GM12878 (cell line): ENCODE data around the gene FBXL7. TPM values are rescaled to one million over a fixed set of nuclear protein-coding genes. Genes with fewer than 3 reads are reported as not detected.

Experiments used
- ATAC-seq: fragments of 200-7000 bp; cut with Tn5 transposase; 3 replicates; pipeline ENCODE4 v1.9.1; 2020; ENCODE audit warnings: mild to moderate bottlenecking, moderate library complexity
- BruUV-seq: library from RNA; stranded (reverse); fragments of 400-500 nt; replicated peaks from 2 replicates; lab custom pipeline; 2021; lab: Mats Ljungman, UMichigan
- CTCF ChIA-PET: fragments of 300-600 bp; sonication (Branson Sonifier 250); formaldehyde crosslinking; extraction: SDS; loops from one replicate; lab custom pipeline; 2021; ENCODE audit warnings: inconsistent platforms; lab: Yijun Ruan, JAX
- POLR2A ChIA-PET: fragments of 350-600 bp; formaldehyde crosslinking; extraction: SDS; loops from one replicate; lab custom pipeline; 2021; ENCODE audit warnings: inconsistent platforms; lab: Charles Lee
- RAD21 ChIA-PET: fragments of 300-600 bp; sonication (Branson Sonifier 250); formaldehyde crosslinking; loops from one replicate; lab custom pipeline; 2023; ENCODE audit warnings: antibody characterized with exemption; ENCODE audit not compliant: unreplicated experiment; lab: Charles Lee
- SMC1A ChIA-PET: fragments of 300-600 bp; sonication (Branson Sonifier 250); formaldehyde crosslinking; loops from one replicate; lab custom pipeline; 2023; ENCODE audit not compliant: unreplicated experiment, uncharacterized antibody; lab: Charles Lee
- DNase-seq: peaks from one replicate; pipeline ENCODE4 v3.0.0-alpha.2; 2011; ENCODE audit warnings: low read depth, low spot score
- FAIRE-seq: peaks from 3 replicates; lab custom pipeline; 2011; peaks lifted over from hg19 to GRCh38; lab: Jason Lieb, UNC
- H2AFZ ChIP-seq: 2 replicates; pipeline ENCODE4 v1.6.0; 2011; ENCODE audit warnings: low read depth, low read length, control low read depth; ENCODE audit not compliant: control insufficient read depth
- H3K27ac ChIP-seq: 2 replicates; pipeline ENCODE4 v1.5.1; 2011; ENCODE audit warnings: control low read depth; ENCODE audit not compliant: control insufficient read depth, insufficient read depth
- H3K27me3 ChIP-seq, 2 experiments: replicated peaks in 1 of 2; 2 replicates each; pipeline versions ENCODE4 v1.6.0 to v1.6.1; 2011; ENCODE audit warnings: low read length in 1 of 2; ENCODE audit not compliant: control insufficient read depth in 2 of 2, insufficient read depth in 2 of 2
- H3K36me3 ChIP-seq, 2 experiments: 2 replicates each; pipeline ENCODE4 v1.5.1; 2011; ENCODE audit warnings: low read length in 1 of 2; ENCODE audit not compliant: control insufficient read depth in 2 of 2, insufficient read depth in 2 of 2
- H3K4me1 ChIP-seq: 2 replicates; pipeline ENCODE4 v1.6.1; 2011; ENCODE audit warnings: mild to moderate bottlenecking, low read length, moderate library complexity, mixed read lengths; ENCODE audit not compliant: control insufficient read depth, insufficient read depth
- H3K4me2 ChIP-seq: 2 replicates; pipeline ENCODE4 v1.6.0; 2011; ENCODE audit warnings: control low read depth; ENCODE audit not compliant: control insufficient read depth, insufficient read depth
- H3K4me3 ChIP-seq: fragments of 200-600 bp; sonication (generic); 2 replicates; pipeline ENCODE4 v1.5.1; 2016
- H3K79me2 ChIP-seq: 2 replicates; pipeline ENCODE4 v1.6.0; 2011; ENCODE audit warnings: low read length; ENCODE audit not compliant: control insufficient read depth, insufficient read depth
- H3K9ac ChIP-seq: 2 replicates; pipeline ENCODE4 v1.8.0; 2011; ENCODE audit warnings: low read length, control low read depth, mixed read lengths; ENCODE audit not compliant: control insufficient read depth, insufficient read depth
- H3K9me3 ChIP-seq: replicated peaks from 3 replicates; pipeline ENCODE4 v1.5.1; 2011; ENCODE audit warnings: mild to moderate bottlenecking, low read length; ENCODE audit not compliant: control insufficient read depth, insufficient read depth
- H4K20me1 ChIP-seq: 2 replicates; pipeline ENCODE4 v1.6.0; 2011; ENCODE audit not compliant: control insufficient read depth, insufficient read depth
- ATF7 ChIP-seq: fragments of 450-650 bp; IDR thresholded peaks from 2 replicates; pipeline ENCODE4 v1.6.1; 2016; ENCODE audit warnings: low read depth, mild to moderate bottlenecking
- EGR1 ChIP-seq, 2 experiments: IDR thresholded peaks; 1 replicate in 1 of 2; 2 replicates in 1 of 2; pipeline ENCODE4 v1.6.1; 2011 to 2012; ENCODE audit warnings: low read depth in 2 of 2, low read length in 2 of 2, borderline replicate concordance in 1 of 2, mild to moderate bottlenecking in 1 of 2, moderate library complexity in 1 of 2
- HDAC2 ChIP-seq: fragments of 200-600 bp; sonication (generic); IDR thresholded peaks from 2 replicates; pipeline ENCODE4 v1.6.1; 2017
- KAT2A ChIP-seq: conservative IDR thresholded peaks from 2 replicates; pipeline ENCODE4 v1.6.1; 2011; ENCODE audit warnings: low read depth, low read length; ENCODE audit not compliant: control insufficient read depth
- MYB ChIP-seq: fragments of 150-350 bp; IDR thresholded peaks from 2 replicates; pipeline ENCODE4 v1.6.1; 2014; ENCODE audit warnings: mild to moderate bottlenecking, low read depth, low read length, borderline replicate concordance
- YBX1 ChIP-seq: fragments of 450-650 bp; IDR thresholded peaks from 2 replicates; pipeline ENCODE4 v1.6.1; 2016; ENCODE audit warnings: antibody characterized with exemption
- ZBTB4 ChIP-seq: fragments of 450-650 bp; formaldehyde crosslinking; IDR thresholded peaks from 2 replicates; pipeline ENCODE4 v1.4.0; 2022; ENCODE audit warnings: mild to moderate bottlenecking, moderate library complexity
- WGBS: methylation state at CpG from one replicate; pipeline ENCODE4 v1.1.6; 2016; ENCODE audit warnings: low lambda C conversion rate; ENCODE audit not compliant: insufficient replicate concordance, insufficient coverage; ENCODE audit errors: missing lambda C conversion rate; 5-methylcytosine and 5-hydroxymethylcytosine counted together
- in situ Hi-C: fragments of 300-500 bp; cut with MboI; formaldehyde crosslinking; loops from 9 replicates; pipeline ENCODE4 v1.14.3; 2018; ENCODE audit warnings: mixed read lengths
- intact Hi-C: fragments of 100-400 bp; cut with micrococcal nuclease; formaldehyde crosslinking; loops from one replicate; pipeline ENCODE4 v1.14.2; 2022; ENCODE audit not compliant: unreplicated experiment
- polyA plus RNA-seq, 11 experiments: library from polyadenylated mRNA; depleted of rRNA in 4 of 11; unstranded in 6 of 11; stranded (reverse) in 5 of 11; fragments of >200 nt; fragmentation: Nextera tagmentation in 4 of 11; fragmentation: Illumina TruSeq in 1 of 11; extraction: Ambion mirVana in 4 of 11; extraction: Trizol in 1 of 11; gene quantifications; 1 replicate in 1 of 11; 2 replicates in 10 of 11; pipeline versions ENCODE4 v1.2.1 to v1.2.3, GENCODE V29; 2011 to 2016; ENCODE audit warnings: inconsistent platforms in 2 of 11, missing spikeins in 2 of 11, low read depth in 1 of 11
- total RNA-seq, 4 experiments: library from RNA; depleted of rRNA in 3 of 4; stranded (reverse); fragments of >200 nt in 3 of 4; fragmentation: Illumina TruSeq in 1 of 4; extraction: Trizol in 1 of 4; gene quantifications; 2 replicates each; pipeline versions ENCODE4 v1.2.1 to v1.2.3, GENCODE V29; 2013 to 2021
- TF ChIP-seq, protein P1 (sequence below): fragments of 450-650 bp; IDR thresholded peaks from 2 replicates; pipeline ENCODE4 v1.6.1; 2017; ENCODE audit warnings: mild to moderate bottlenecking, moderate library complexity

FBXL7 gene
- total and polyA plus RNA-seq, 10 of the 15 experiments (the other 5 are each of a cell fraction or from before 2014, with no cell fraction given): 0.03 to 0.44 (median 0.16) TPM

GRCh38 chr5:15606197-15606596 is 106.2 kb downstream of the FBXL7 start (continued):
- TF ChIP-seq KAT2A (no peak), HDAC2 (no peak)

DNA sequence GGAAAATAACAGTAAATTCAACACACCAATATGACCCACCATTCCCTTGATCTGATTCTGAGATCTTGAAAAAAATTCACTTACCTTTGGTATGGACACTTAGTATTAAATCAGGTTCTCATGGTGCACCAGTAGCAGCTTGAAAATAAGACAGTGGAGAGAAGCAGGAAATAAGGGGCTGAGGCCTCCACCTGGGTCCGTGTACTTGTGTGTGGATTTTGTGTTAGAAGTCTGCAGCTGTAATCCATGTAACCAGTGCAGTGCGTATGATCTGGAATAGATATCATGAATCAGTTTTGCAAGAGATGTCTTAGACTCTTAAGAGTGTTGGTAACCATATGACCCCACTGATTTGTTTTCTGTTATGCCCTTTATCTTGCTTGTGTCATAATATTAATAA is 107.1 kb downstream of the FBXL7 start:
- in situ Hi-C loops: no loop called here

More for the DNA sequence above, 107.1 kb downstream of the FBXL7 start:
- SMC1A ChIA-PET: no interaction called here
- FAIRE-seq: no peak
- 43% methylated on average over 2 of the region's 2 CpGs for WGBS
- H3K36me3 ChIP-seq: no peaks in the 10 kb centered on the region
- POLR2A ChIA-PET: no interaction called here
- CTCF ChIA-PET: no interaction called here
- H3K27me3 ChIP-seq: no peaks in the 10 kb centered on the region
- TF ChIP-seq ZBTB4 (CRISPR knock-in tag) (no peak), EGR1 (IDR thresholded peaks at IDR 0.05; ENCODE audit: borderline replicate concordance in 1 of 2, low read depth in 2 of 2, low read length in 2 of 2) (no peak), MYB (no peak), ATF7 (no peak), YBX1 (no peak)
- TF ChIP-seq, protein P1, sequence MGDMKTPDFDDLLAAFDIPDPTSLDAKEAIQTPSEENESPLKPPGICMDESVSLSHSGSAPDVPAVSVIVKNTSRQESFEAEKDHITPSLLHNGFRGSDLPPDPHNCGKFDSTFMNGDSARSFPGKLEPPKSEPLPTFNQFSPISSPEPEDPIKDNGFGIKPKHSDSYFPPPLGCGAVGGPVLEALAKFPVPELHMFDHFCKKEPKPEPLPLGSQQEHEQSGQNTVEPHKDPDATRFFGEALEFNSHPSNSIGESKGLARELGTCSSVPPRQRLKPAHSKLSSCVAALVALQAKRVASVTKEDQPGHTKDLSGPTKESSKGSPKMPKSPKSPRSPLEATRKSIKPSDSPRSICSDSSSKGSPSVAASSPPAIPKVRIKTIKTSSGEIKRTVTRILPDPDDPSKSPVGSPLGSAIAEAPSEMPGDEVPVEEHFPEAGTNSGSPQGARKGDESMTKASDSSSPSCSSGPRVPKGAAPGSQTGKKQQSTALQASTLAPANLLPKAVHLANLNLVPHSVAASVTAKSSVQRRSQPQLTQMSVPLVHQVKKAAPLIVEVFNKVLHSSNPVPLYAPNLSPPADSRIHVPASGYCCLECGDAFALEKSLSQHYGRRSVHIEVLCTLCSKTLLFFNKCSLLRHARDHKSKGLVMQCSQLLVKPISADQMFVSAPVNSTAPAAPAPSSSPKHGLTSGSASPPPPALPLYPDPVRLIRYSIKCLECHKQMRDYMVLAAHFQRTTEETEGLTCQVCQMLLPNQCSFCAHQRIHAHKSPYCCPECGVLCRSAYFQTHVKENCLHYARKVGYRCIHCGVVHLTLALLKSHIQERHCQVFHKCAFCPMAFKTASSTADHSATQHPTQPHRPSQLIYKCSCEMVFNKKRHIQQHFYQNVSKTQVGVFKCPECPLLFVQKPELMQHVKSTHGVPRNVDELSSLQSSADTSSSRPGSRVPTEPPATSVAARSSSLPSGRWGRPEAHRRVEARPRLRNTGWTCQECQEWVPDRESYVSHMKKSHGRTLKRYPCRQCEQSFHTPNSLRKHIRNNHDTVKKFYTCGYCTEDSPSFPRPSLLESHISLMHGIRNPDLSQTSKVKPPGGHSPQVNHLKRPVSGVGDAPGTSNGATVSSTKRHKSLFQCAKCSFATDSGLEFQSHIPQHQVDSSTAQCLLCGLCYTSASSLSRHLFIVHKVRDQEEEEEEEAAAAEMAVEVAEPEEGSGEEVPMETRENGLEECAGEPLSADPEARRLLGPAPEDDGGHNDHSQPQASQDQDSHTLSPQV: no peak
- no peak overlapping the region for H3K27ac ChIP-seq
- intact Hi-C loops: no loop called here
- H4K20me1 ChIP-seq: no peaks in the 10 kb centered on the region
- DNase-seq: no peak
- no peak for ATAC-seq
- RAD21 ChIA-PET: no interaction called here
- H3K79me2 ChIP-seq: no peaks in the 10 kb centered on the region
- no peaks in the 10 kb centered on the region for H3K9me3 ChIP-seq
- H3K9ac ChIP-seq: no peak overlapping the region
- no peak overlapping the region for H2AFZ ChIP-seq
- no peak overlapping the region for H3K4me3 ChIP-seq
- H3K4me2 ChIP-seq: no peak overlapping the region
- BruUV-seq: no TSS peak
- H3K4me1 ChIP-seq: no peaks in the 10 kb centered on the region
